GM12878 (cell line): ENCODE measurements around the gene ZMIZ1. TPM values are rescaled to one million over a fixed set of nuclear protein-coding genes. Genes with fewer than 3 reads are reported as not detected.

Source experiments
- ATAC-seq: fragments of 200-7000 bp; cut with Tn5 transposase; 3 replicates; pipeline ENCODE4 v1.9.1; 2020; ENCODE audit warnings: mild to moderate bottlenecking, moderate library complexity
- BruUV-seq: library from RNA; stranded (reverse); fragments of 400-500 nt; replicated peaks from 2 replicates; lab custom pipeline; 2021; lab: Mats Ljungman, UMichigan
- CTCF ChIA-PET: fragments of 300-600 bp; sonication (Branson Sonifier 250); formaldehyde crosslinking; extraction: SDS; loops from one replicate; lab custom pipeline; 2021; ENCODE audit warnings: inconsistent platforms; lab: Yijun Ruan, JAX
- POLR2A ChIA-PET: fragments of 350-600 bp; formaldehyde crosslinking; extraction: SDS; loops from one replicate; lab custom pipeline; 2021; ENCODE audit warnings: inconsistent platforms; lab: Charles Lee
- RAD21 ChIA-PET: fragments of 300-600 bp; sonication (Branson Sonifier 250); formaldehyde crosslinking; loops from one replicate; lab custom pipeline; 2023; ENCODE audit warnings: antibody characterized with exemption; ENCODE audit not compliant: unreplicated experiment; lab: Charles Lee
- SMC1A ChIA-PET: fragments of 300-600 bp; sonication (Branson Sonifier 250); formaldehyde crosslinking; loops from one replicate; lab custom pipeline; 2023; ENCODE audit not compliant: unreplicated experiment, uncharacterized antibody; lab: Charles Lee
- DNase-seq: peaks from one replicate; pipeline ENCODE4 v3.0.0-alpha.2; 2011; ENCODE audit warnings: low read depth, low spot score
- FAIRE-seq: peaks from 3 replicates; lab custom pipeline; 2011; peaks lifted over from hg19 to GRCh38; lab: Jason Lieb, UNC
- H2AFZ ChIP-seq: 2 replicates; pipeline ENCODE4 v1.6.0; 2011; ENCODE audit warnings: low read depth, low read length, control low read depth; ENCODE audit not compliant: control insufficient read depth
- H3K27ac ChIP-seq: 2 replicates; pipeline ENCODE4 v1.5.1; 2011; ENCODE audit warnings: control low read depth; ENCODE audit not compliant: control insufficient read depth, insufficient read depth
- H3K27me3 ChIP-seq, 2 experiments: replicated peaks in 1 of 2; 2 replicates each; pipeline versions ENCODE4 v1.6.0 to v1.6.1; 2011; ENCODE audit warnings: low read length in 1 of 2; ENCODE audit not compliant: control insufficient read depth in 2 of 2, insufficient read depth in 2 of 2
- H3K36me3 ChIP-seq, 2 experiments: 2 replicates each; pipeline ENCODE4 v1.5.1; 2011; ENCODE audit warnings: low read length in 1 of 2; ENCODE audit not compliant: control insufficient read depth in 2 of 2, insufficient read depth in 2 of 2
- H3K4me1 ChIP-seq: 2 replicates; pipeline ENCODE4 v1.6.1; 2011; ENCODE audit warnings: mild to moderate bottlenecking, low read length, moderate library complexity, mixed read lengths; ENCODE audit not compliant: control insufficient read depth, insufficient read depth
- H3K4me2 ChIP-seq: 2 replicates; pipeline ENCODE4 v1.6.0; 2011; ENCODE audit warnings: control low read depth; ENCODE audit not compliant: control insufficient read depth, insufficient read depth
- H3K4me3 ChIP-seq: fragments of 200-600 bp; sonication (generic); 2 replicates; pipeline ENCODE4 v1.5.1; 2016
- H3K79me2 ChIP-seq: 2 replicates; pipeline ENCODE4 v1.6.0; 2011; ENCODE audit warnings: low read length; ENCODE audit not compliant: control insufficient read depth, insufficient read depth
- H3K9ac ChIP-seq: 2 replicates; pipeline ENCODE4 v1.8.0; 2011; ENCODE audit warnings: low read length, control low read depth, mixed read lengths; ENCODE audit not compliant: control insufficient read depth, insufficient read depth
- H3K9me3 ChIP-seq: replicated peaks from 3 replicates; pipeline ENCODE4 v1.5.1; 2011; ENCODE audit warnings: mild to moderate bottlenecking, low read length; ENCODE audit not compliant: control insufficient read depth, insufficient read depth
- H4K20me1 ChIP-seq: 2 replicates; pipeline ENCODE4 v1.6.0; 2011; ENCODE audit not compliant: control insufficient read depth, insufficient read depth
- CBFB ChIP-seq: IDR thresholded peaks from 2 replicates; pipeline ENCODE4 v1.6.1; 2016; ENCODE audit warnings: antibody characterized with exemption, low read depth
- CBX5 ChIP-seq: sonication (generic); IDR thresholded peaks from 2 replicates; pipeline ENCODE4 v1.6.1; 2016; ENCODE audit warnings: low read depth, moderate library complexity, mild to moderate bottlenecking, inconsistent platforms
- CEBPB ChIP-seq, 2 experiments: fragments of 150-350 bp in 1 of 2; IDR thresholded peaks; 2 replicates each; pipeline ENCODE4 v1.6.1; 2012 to 2014; ENCODE audit warnings: low read depth in 2 of 2, low read length in 2 of 2, borderline replicate concordance in 1 of 2, inconsistent platforms in 1 of 2
- E4F1 ChIP-seq: fragments of 450-650 bp; IDR thresholded peaks from 2 replicates; pipeline ENCODE4 v1.6.1; 2018; ENCODE audit warnings: borderline replicate concordance, mild to moderate bottlenecking; ENCODE audit not compliant: partially characterized antibody
- ESRRA ChIP-seq: IDR thresholded peaks from 2 replicates; pipeline ENCODE4 v1.6.1; 2012; ENCODE audit warnings: mild to moderate bottlenecking, low read length, improper control_type of control experiment
- ETV6 ChIP-seq, 2 experiments: fragments of 450-650 bp in 1 of 2; IDR thresholded peaks in 1 of 2; conservative IDR thresholded peaks in 1 of 2; 2 replicates each; pipeline ENCODE4 v1.6.1; 2014; ENCODE audit warnings: antibody characterized with exemption in 1 of 2, borderline replicate concordance in 1 of 2, low read depth in 1 of 2, mild to moderate bottlenecking in 1 of 2, moderate library complexity in 1 of 2
- FOS ChIP-seq: IDR thresholded peaks from 3 replicates; pipeline ENCODE4 v1.6.1; 2011; ENCODE audit warnings: borderline replicate concordance; ENCODE audit not compliant: insufficient read length; ENCODE audit errors: extremely low read depth
- IRF5 ChIP-seq: fragments of 450-650 bp; IDR thresholded peaks from 2 replicates; pipeline ENCODE4 v1.6.1; 2017; ENCODE audit warnings: borderline replicate concordance
- KAT2A ChIP-seq: conservative IDR thresholded peaks from 2 replicates; pipeline ENCODE4 v1.6.1; 2011; ENCODE audit warnings: low read depth, low read length; ENCODE audit not compliant: control insufficient read depth
- MEF2B ChIP-seq: fragments of 450-650 bp; IDR thresholded peaks from 2 replicates; pipeline ENCODE4 v1.6.1; 2018; ENCODE audit warnings: mild to moderate bottlenecking, moderate library complexity; ENCODE audit not compliant: partially characterized antibody, poor library complexity, severe bottlenecking
- MTA2 ChIP-seq: fragments of 450-650 bp; IDR thresholded peaks from 2 replicates; pipeline ENCODE4 v1.6.1; 2016; ENCODE audit warnings: low read depth, mild to moderate bottlenecking, moderate library complexity
- PKNOX1 ChIP-seq: fragments of 450-650 bp; IDR thresholded peaks from 2 replicates; pipeline ENCODE4 v1.6.1; 2016; ENCODE audit warnings: mild to moderate bottlenecking
- RCOR1 ChIP-seq: conservative IDR thresholded peaks from 2 replicates; pipeline ENCODE4 v1.6.1; 2012; ENCODE audit warnings: low read depth, low read length, improper control_type of control experiment
- SIX5 ChIP-seq: IDR thresholded peaks from 2 replicates; pipeline ENCODE4 v1.6.1; 2011; ENCODE audit warnings: mild to moderate bottlenecking, low read depth, low read length, moderate library complexity; ENCODE audit not compliant: severe bottlenecking
- TARDBP ChIP-seq: IDR thresholded peaks from 2 replicates; pipeline ENCODE4 v1.6.1; 2016; ENCODE audit warnings: borderline replicate concordance
- ZZZ3 ChIP-seq: IDR thresholded peaks from 2 replicates; pipeline ENCODE4 v1.6.1; 2011; ENCODE audit warnings: low read depth; ENCODE audit not compliant: control insufficient read depth, insufficient read length
- WGBS: methylation state at CpG from one replicate; pipeline ENCODE4 v1.1.6; 2016; ENCODE audit warnings: low lambda C conversion rate; ENCODE audit not compliant: insufficient replicate concordance, insufficient coverage; ENCODE audit errors: missing lambda C conversion rate; 5-methylcytosine and 5-hydroxymethylcytosine counted together
- in situ Hi-C: fragments of 300-500 bp; cut with MboI; formaldehyde crosslinking; loops from 9 replicates; pipeline ENCODE4 v1.14.3; 2018; ENCODE audit warnings: mixed read lengths
- intact Hi-C: fragments of 100-400 bp; cut with micrococcal nuclease; formaldehyde crosslinking; loops from one replicate; pipeline ENCODE4 v1.14.2; 2022; ENCODE audit not compliant: unreplicated experiment
- polyA plus RNA-seq, 11 experiments: library from polyadenylated mRNA; depleted of rRNA in 4 of 11; unstranded in 6 of 11; stranded (reverse) in 5 of 11; fragments of >200 nt; fragmentation: Nextera tagmentation in 4 of 11; fragmentation: Illumina TruSeq in 1 of 11; extraction: Ambion mirVana in 4 of 11; extraction: Trizol in 1 of 11; gene quantifications; 1 replicate in 1 of 11; 2 replicates in 10 of 11; pipeline versions ENCODE4 v1.2.1 to v1.2.3, GENCODE V29; 2011 to 2016; ENCODE audit warnings: inconsistent platforms in 2 of 11, missing spikeins in 2 of 11, low read depth in 1 of 11
- total RNA-seq, 4 experiments: library from RNA; depleted of rRNA in 3 of 4; stranded (reverse); fragments of >200 nt in 3 of 4; fragmentation: Illumina TruSeq in 1 of 4; extraction: Trizol in 1 of 4; gene quantifications; 2 replicates each; pipeline versions ENCODE4 v1.2.1 to v1.2.3, GENCODE V29; 2013 to 2021

The ZMIZ1 gene
- total and polyA plus RNA-seq, 10 of the 15 experiments (the other 5 are each of a cell fraction or from before 2014, with no cell fraction given), result 3.1 to 82.3 (median 14.9) TPM

GRCh38 chr10:79249186-79250121 is 180.7 kb downstream of the ZMIZ1 start:
- no peaks in the 10 kb centered on the region for H3K27me3 ChIP-seq
- H3K9me3 ChIP-seq, result no peaks in the 10 kb centered on the region
- peaks cover 91% of the 10 kb centered on the region for H3K4me1 ChIP-seq
- H3K4me3 ChIP-seq, result peak overlapping the region; percentile 80
- ChIA-PET CTCF (interaction anchor here (1.0 to 8.5 kb wide), 8 partner anchors 17 to 95 kb away, joined by 3 to 67 read pairs (median 6); no protein-coding TSS in a partner anchor), RAD21 (interaction anchor here (0.7 to 11.1 kb wide), 10 partner anchors 14 to 98 kb away, joined by 3 to 165 read pairs (median 4); partner anchors contain the start of gene PPIF), SMC1A (interaction anchor here (0.9 to 9.5 kb wide), 10 partner anchors 8 to 108 kb away, joined by 3 to 115 read pairs (median 4); no protein-coding TSS in a partner anchor), POLR2A (interaction anchor here (0.5 to 12.4 kb wide), 5 partner anchors 8 to 69 kb away, joined by 3 to 100 read pairs (median 6); no protein-coding TSS in a partner anchor)
- in situ Hi-C loops (no loop called here), intact Hi-C loops (loop anchor here (1.0 to 2.0 kb wide), 3 partner anchors 17 to 67 kb away; no protein-coding TSS in a partner anchor)
- ATAC-seq (peak; percentile 54), FAIRE-seq (peak; percentile 86), DNase-seq (peak; percentile 74)
- no peak overlapping the region for H2AFZ ChIP-seq
- H4K20me1 ChIP-seq, result peaks cover 4% of the 10 kb centered on the region; the same call in 1 of the 2 replicates
- 7% methylated on average over 20 of the region's 20 CpGs for WGBS
- H3K4me2 ChIP-seq, result peak overlapping the region; percentile 96
- peaks cover 0 to 9% of the 10 kb centered on the region in 2 experiments; a peak in 2 of 4 replicates for H3K36me3 ChIP-seq
- BruUV-seq, result no TSS peak
- peaks cover 100% of the 10 kb centered on the region for H3K79me2 ChIP-seq
- H3K9ac ChIP-seq, result peak overlapping the region; percentile 93
- H3K27ac ChIP-seq, result peak overlapping the region; percentile 92
- TF ChIP-seq ZZZ3 (no peak), TARDBP (no peak), E4F1 (no peak), CBX5 (no peak), MTA2 (peak; percentile 60; the same call in 1 of the 2 replicates), KAT2A (no peak), ETV6 (conservative IDR thresholded peaks at IDR 0.05 in 1 of 2, IDR thresholded peaks at IDR 0.05 in 1 of 2; ENCODE audit: borderline replicate concordance in 1 of 2, low read depth in 1 of 2) (peak in 1 of 2 experiments; percentile 83; a peak in 2 of 4 replicates), MEF2B (peak; percentile 55), CEBPB (IDR thresholded peaks at IDR 0.05; ENCODE audit: borderline replicate concordance in 1 of 2, low read depth in 2 of 2, low read length in 2 of 2) (no peak), RCOR1 (no peak), SIX5 (no peak), IRF5 (no peak), ESRRA (no peak), PKNOX1 (peak; percentile 44), CBFB (peak; percentile 45; the same call in 1 of the 2 replicates), FOS (no peak)
